Thyroid gland (tissue), 4 donors: Measurements from ENCODE around the gene EFL1.

Experiments
- CTCF ChIP-seq, 6 experiments: fragments of 200-600 bp in 3 of 6; fragments of 450-650 bp in 3 of 6; sonication (generic) in 3 of 6; IDR thresholded peaks; one replicate each; pipeline ENCODE4 v1.5.1; 2016 to 2019; ENCODE audit warnings: antibody characterized with exemption in 6 of 6, mild to moderate bottlenecking in 2 of 6, inconsistent platforms in 1 of 6, moderate library complexity in 1 of 6
- POLR2A ChIP-seq, 2 donors: fragments of 450-650 bp; IDR thresholded peaks; one replicate each; pipeline ENCODE4 v1.6.1; 2017; ENCODE audit warnings: antibody characterized with exemption in 2 of 2, mild to moderate bottlenecking in 2 of 2, moderate library complexity in 1 of 2

DNA sequence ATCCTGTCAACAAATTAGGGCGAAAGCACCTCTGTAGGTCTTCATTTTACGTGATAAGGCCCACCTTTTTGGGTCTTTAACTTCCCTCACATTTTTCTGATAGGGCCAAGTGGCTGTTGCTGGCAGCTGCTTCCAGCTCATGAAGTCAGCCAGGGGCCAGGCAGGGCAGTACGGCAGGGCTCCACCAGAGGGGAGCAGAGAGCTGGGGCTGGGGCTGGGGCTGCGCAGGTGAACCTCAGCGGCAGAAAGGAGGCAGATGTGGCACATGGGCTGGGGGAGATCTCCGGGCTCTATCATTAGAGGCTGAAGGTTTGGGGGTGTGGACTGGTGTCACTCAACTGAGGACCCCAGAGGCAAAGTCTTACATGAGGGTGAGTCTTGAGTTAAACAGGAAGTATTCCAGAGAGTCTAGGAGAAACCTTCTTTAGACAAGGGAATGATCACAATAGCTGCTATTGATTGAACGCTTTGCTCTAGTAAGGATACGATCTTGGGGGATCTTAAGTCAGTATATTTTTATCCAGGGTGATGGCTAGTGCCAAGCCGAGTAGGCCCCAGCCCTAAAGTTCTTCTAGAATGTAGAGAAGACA, 153.9 kb downstream of the EFL1 start:
- peak in 5 of 6 experiments; percentile 14 to 57 (median 37) for TF ChIP-seq CTCF (IDR thresholded peaks at IDR 0.05)
- no peak for TF ChIP-seq POLR2A (IDR thresholded peaks at IDR 0.05)
